Astrocyte (in vitro differentiated cells and primary cell): Measurements from ENCODE around the gene LIMK1. TPM values are rescaled to one million over a fixed set of nuclear protein-coding genes. Genes with fewer than 3 reads are reported as not detected.

ENCODE experiments used
- DNase-seq: peaks from one replicate; pipeline ENCODE4 v3.0.0-alpha.2; 2010; ENCODE audit warnings: low read depth
- FAIRE-seq: peaks from 2 replicates; lab custom pipeline; 2011; peaks lifted over from hg19 to GRCh38; lab: Jason Lieb, UNC
- H2AFZ ChIP-seq: 2 replicates; pipeline ENCODE4 v1.6.0; 2012; ENCODE audit warnings: low read depth, low read length, inconsistent platforms
- H3K27ac ChIP-seq: 2 replicates; pipeline ENCODE4 v1.5.1; 2011; ENCODE audit warnings: low read depth, low read length, inconsistent platforms
- H3K27me3 ChIP-seq: 2 replicates; pipeline ENCODE4 v1.6.0; 2011; ENCODE audit warnings: low read length, inconsistent platforms; ENCODE audit not compliant: insufficient read depth
- H3K36me3 ChIP-seq: 2 replicates; pipeline ENCODE4 v1.5.1; 2011; ENCODE audit warnings: low read length, inconsistent platforms; ENCODE audit not compliant: insufficient read depth
- H3K4me1 ChIP-seq: 2 replicates; pipeline ENCODE4 v1.5.1; 2011; ENCODE audit warnings: low read length, inconsistent platforms; ENCODE audit not compliant: insufficient read depth
- H3K4me2 ChIP-seq: 2 replicates; pipeline ENCODE4 v1.6.0; 2012; ENCODE audit warnings: low read length, inconsistent platforms
- H3K4me3 ChIP-seq: 2 replicates; pipeline ENCODE4 v1.5.1; 2011; ENCODE audit warnings: low read depth, mild to moderate bottlenecking, low read length, inconsistent platforms; ENCODE audit not compliant: insufficient read depth
- H3K79me2 ChIP-seq: 2 replicates; pipeline ENCODE4 v1.6.0; 2012; ENCODE audit warnings: mild to moderate bottlenecking, low read length, inconsistent platforms; ENCODE audit not compliant: insufficient read depth
- H3K9ac ChIP-seq: 2 replicates; pipeline ENCODE4 v1.6.0; 2012; ENCODE audit warnings: mild to moderate bottlenecking, low read length, inconsistent platforms
- H3K9me3 ChIP-seq: 2 replicates; pipeline ENCODE4 v1.5.1; 2012; ENCODE audit warnings: low read depth, mild to moderate bottlenecking, low read length, inconsistent platforms; ENCODE audit not compliant: insufficient read depth
- H4K20me1 ChIP-seq: 2 replicates; pipeline ENCODE4 v1.6.0; 2012; ENCODE audit warnings: low read length, inconsistent platforms; ENCODE audit not compliant: insufficient read depth
- H3K27ac Mint-ChIP-seq: one replicate; pipeline ENCODE4 v1.8.0; 2021; ENCODE audit warnings: mild to moderate bottlenecking, mixed read lengths; ENCODE audit not compliant: unreplicated experiment
- H3K27me3 Mint-ChIP-seq: one replicate; pipeline ENCODE4 v1.8.0; 2021; ENCODE audit warnings: low read depth, mixed read lengths; ENCODE audit not compliant: unreplicated experiment
- H3K36me3 Mint-ChIP-seq: one replicate; pipeline ENCODE4 v1.8.0; 2021; ENCODE audit warnings: low read depth, mixed read lengths; ENCODE audit not compliant: unreplicated experiment
- H3K4me1 Mint-ChIP-seq: one replicate; pipeline ENCODE4 v1.8.0; 2021; ENCODE audit warnings: low read depth, mixed read lengths; ENCODE audit not compliant: unreplicated experiment
- H3K4me3 Mint-ChIP-seq: one replicate; pipeline ENCODE4 v1.8.0; 2021; ENCODE audit warnings: mild to moderate bottlenecking, moderate library complexity, mixed read lengths; ENCODE audit not compliant: unreplicated experiment
- H3K9me3 Mint-ChIP-seq: one replicate; pipeline ENCODE4 v1.8.0; 2021; ENCODE audit warnings: mild to moderate bottlenecking, mixed read lengths; ENCODE audit not compliant: unreplicated experiment
- EZH2 ChIP-seq: IDR thresholded peaks from 2 replicates; pipeline ENCODE4 v1.6.1; 2012; ENCODE audit warnings: mild to moderate bottlenecking, low read length, inconsistent platforms; ENCODE audit not compliant: insufficient read depth
- total RNA-seq: library from RNA; stranded (reverse); gene quantifications from 2 replicates; pipeline ENCODE4 v1.2.1, GENCODE V29; 2021
- TF ChIP-seq, protein P1 (sequence below): IDR thresholded peaks from 2 replicates; pipeline ENCODE4 v1.5.1; 2011; ENCODE audit warnings: low read depth, mild to moderate bottlenecking, inconsistent platforms, low read length, moderate library complexity; ENCODE audit not compliant: insufficient read depth

The LIMK1 gene
- total RNA-seq, 1 donor from 2014 or later = 67.8 TPM

DNA sequence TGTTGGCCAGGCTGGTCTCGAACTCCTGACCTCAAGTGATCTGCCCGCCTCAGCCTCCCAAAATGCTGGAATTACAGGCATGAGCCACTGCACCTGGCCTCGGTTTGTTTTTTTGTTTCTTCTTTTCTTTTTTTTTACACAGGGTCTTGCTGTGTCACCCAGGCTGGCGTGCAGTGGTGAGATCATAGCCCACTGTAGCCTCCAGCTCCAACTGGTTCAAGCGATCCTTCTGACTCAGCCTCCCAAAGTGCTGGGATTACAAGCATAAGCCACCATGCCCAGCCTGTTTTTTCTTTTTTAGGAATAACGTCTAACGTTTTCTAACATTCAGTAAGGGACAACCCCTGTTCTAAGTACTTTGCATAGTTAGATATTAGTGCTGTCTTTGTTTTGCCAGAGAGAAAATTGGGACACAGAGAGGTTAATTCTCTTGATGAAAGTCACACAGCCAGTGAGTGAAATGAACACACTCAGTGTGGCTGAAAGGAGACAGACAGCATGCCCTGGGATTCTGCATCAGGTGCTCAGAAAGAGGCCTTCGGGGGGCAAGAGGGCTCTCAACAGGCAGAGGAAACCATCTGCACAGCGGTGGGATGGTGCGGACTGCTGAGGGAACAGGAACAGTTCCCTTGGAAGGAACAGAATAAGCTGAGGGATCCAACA is 4.3 kb downstream of the LIMK1 start:
- Histone ChIP-seq H3K9ac (peak overlapping the region; percentile 30), H3K36me3 (peaks cover 9% of the 10 kb centered on the region), H4K20me1 (peaks cover 11% of the 10 kb centered on the region), H3K4me3 (no peak overlapping the region), H3K4me2 (no peak overlapping the region), H3K27me3 (no peaks in the 10 kb centered on the region), H3K27ac (no peak overlapping the region), H3K79me2 (peaks cover 62% of the 10 kb centered on the region), H2AFZ (no peak overlapping the region), H3K4me1 (peaks cover 30% of the 10 kb centered on the region), H3K9me3 (no peaks in the 10 kb centered on the region)
- Mint-ChIP-seq H3K27me3 (no peaks in the 10 kb centered on the region), H3K36me3 (peaks cover 20% of the 10 kb centered on the region), H3K4me3 (no peak overlapping the region), H3K27ac (no peak overlapping the region), H3K4me1 (peaks cover 6% of the 10 kb centered on the region), H3K9me3 (no peaks in the 10 kb centered on the region)
- TF ChIP-seq, protein P1, sequence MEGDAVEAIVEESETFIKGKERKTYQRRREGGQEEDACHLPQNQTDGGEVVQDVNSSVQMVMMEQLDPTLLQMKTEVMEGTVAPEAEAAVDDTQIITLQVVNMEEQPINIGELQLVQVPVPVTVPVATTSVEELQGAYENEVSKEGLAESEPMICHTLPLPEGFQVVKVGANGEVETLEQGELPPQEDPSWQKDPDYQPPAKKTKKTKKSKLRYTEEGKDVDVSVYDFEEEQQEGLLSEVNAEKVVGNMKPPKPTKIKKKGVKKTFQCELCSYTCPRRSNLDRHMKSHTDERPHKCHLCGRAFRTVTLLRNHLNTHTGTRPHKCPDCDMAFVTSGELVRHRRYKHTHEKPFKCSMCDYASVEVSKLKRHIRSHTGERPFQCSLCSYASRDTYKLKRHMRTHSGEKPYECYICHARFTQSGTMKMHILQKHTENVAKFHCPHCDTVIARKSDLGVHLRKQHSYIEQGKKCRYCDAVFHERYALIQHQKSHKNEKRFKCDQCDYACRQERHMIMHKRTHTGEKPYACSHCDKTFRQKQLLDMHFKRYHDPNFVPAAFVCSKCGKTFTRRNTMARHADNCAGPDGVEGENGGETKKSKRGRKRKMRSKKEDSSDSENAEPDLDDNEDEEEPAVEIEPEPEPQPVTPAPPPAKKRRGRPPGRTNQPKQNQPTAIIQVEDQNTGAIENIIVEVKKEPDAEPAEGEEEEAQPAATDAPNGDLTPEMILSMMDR = no peak
- no peak for TF ChIP-seq EZH2
- no peak for FAIRE-seq
- no peak for DNase-seq

GRCh38 chr7:74092321-74092963 is 8.8 kb downstream of the LIMK1 start:
- H3K4me2 ChIP-seq = no peak overlapping the region
- no peaks in the 10 kb centered on the region for H4K20me1 ChIP-seq
- peaks cover 19% of the 10 kb centered on the region for H3K36me3 Mint-ChIP-seq
- peaks cover 46% of the 10 kb centered on the region for H3K79me2 ChIP-seq
- DNase-seq = no peak
- FAIRE-seq = no peak
- H3K4me3 Mint-ChIP-seq = no peak overlapping the region
- H3K27me3 Mint-ChIP-seq = no peaks in the 10 kb centered on the region
- peak overlapping the region; percentile 86 for H3K27ac ChIP-seq
- peaks cover 14% of the 10 kb centered on the region for H3K36me3 ChIP-seq
- no peak overlapping the region for H3K4me3 ChIP-seq
- H3K27ac Mint-ChIP-seq = no peak overlapping the region
- H3K4me1 Mint-ChIP-seq = peaks cover 16% of the 10 kb centered on the region
- no peaks in the 10 kb centered on the region for H3K9me3 Mint-ChIP-seq
- peaks cover 33% of the 10 kb centered on the region for H3K4me1 ChIP-seq
- H3K27me3 ChIP-seq = no peaks in the 10 kb centered on the region
- no peak overlapping the region for H2AFZ ChIP-seq
- peaks cover 9% of the 10 kb centered on the region for H3K9me3 ChIP-seq
- H3K9ac ChIP-seq = peak overlapping the region; percentile 44
- no peak for TF ChIP-seq EZH2
- TF ChIP-seq, protein P1 = no peak
